HepG2 (cell line): ENCODE measurements around the gene IFT57.

Source experiments
- FOSL2 ChIP-seq: sonication (generic); formaldehyde crosslinking; IDR thresholded peaks from 2 replicates; pipeline ENCODE4 v1.4.0; 2020; ENCODE audit warnings: missing genetic modification reagents
- GABPB1 ChIP-seq: IDR thresholded peaks from 2 replicates; pipeline ENCODE4 v1.6.1; 2016; ENCODE audit warnings: mild to moderate bottlenecking, missing genetic modification reagents, moderate library complexity, missing compliant biosample characterization
- KDM5A ChIP-seq: fragments of 200-600 bp; sonication (generic); IDR thresholded peaks from 2 replicates; pipeline ENCODE4 v1.7.0; 2018; ENCODE audit warnings: antibody characterized with exemption, mild to moderate bottlenecking, low read length, borderline replicate concordance
- MYC ChIP-seq: sonication (generic); formaldehyde crosslinking; IDR thresholded peaks from 2 replicates; pipeline ENCODE4 v1.9.0; 2021; ENCODE audit warnings: missing genetic modification reagents, borderline replicate concordance
- NBN ChIP-seq: fragments of 450-650 bp; conservative IDR thresholded peaks from 2 replicates; pipeline ENCODE4 v1.6.1; 2017
- POLR2A ChIP-seq, 2 experiments: IDR thresholded peaks; 2 replicates each; pipeline ENCODE4 v1.6.1; 2011; ENCODE audit warnings: low read depth in 2 of 2, low read length in 2 of 2, mild to moderate bottlenecking in 1 of 2, moderate library complexity in 1 of 2; ENCODE audit not compliant: insufficient read depth in 1 of 2
- SCMH1 ChIP-seq: sonication (generic); formaldehyde crosslinking; IDR thresholded peaks from 2 replicates; pipeline ENCODE4 v1.9.0; 2021; ENCODE audit warnings: missing genetic modification reagents, mild to moderate bottlenecking, borderline replicate concordance
- ZNF850 ChIP-seq: sonication (generic); formaldehyde crosslinking; conservative IDR thresholded peaks from 2 replicates; pipeline ENCODE4 v1.9.0; 2021; ENCODE audit warnings: mild to moderate bottlenecking, missing genetic modification reagents
- ZSCAN9 ChIP-seq: IDR thresholded peaks from 2 replicates; pipeline ENCODE4 v1.6.1; 2016; ENCODE audit warnings: borderline replicate concordance
- TF ChIP-seq, protein P1 (sequence below): sonication (generic); formaldehyde crosslinking; IDR thresholded peaks from 2 replicates; pipeline ENCODE4 v1.5.0; 2020; ENCODE audit warnings: mild to moderate bottlenecking, missing genetic modification reagents, moderate library complexity

GRCh38 chr3:108134555-108134880, 87.7 kb downstream of the IFT57 start:
- no peak for TF ChIP-seq ZSCAN9 (CRISPR knock-in tag)
- TF ChIP-seq, protein P1, sequence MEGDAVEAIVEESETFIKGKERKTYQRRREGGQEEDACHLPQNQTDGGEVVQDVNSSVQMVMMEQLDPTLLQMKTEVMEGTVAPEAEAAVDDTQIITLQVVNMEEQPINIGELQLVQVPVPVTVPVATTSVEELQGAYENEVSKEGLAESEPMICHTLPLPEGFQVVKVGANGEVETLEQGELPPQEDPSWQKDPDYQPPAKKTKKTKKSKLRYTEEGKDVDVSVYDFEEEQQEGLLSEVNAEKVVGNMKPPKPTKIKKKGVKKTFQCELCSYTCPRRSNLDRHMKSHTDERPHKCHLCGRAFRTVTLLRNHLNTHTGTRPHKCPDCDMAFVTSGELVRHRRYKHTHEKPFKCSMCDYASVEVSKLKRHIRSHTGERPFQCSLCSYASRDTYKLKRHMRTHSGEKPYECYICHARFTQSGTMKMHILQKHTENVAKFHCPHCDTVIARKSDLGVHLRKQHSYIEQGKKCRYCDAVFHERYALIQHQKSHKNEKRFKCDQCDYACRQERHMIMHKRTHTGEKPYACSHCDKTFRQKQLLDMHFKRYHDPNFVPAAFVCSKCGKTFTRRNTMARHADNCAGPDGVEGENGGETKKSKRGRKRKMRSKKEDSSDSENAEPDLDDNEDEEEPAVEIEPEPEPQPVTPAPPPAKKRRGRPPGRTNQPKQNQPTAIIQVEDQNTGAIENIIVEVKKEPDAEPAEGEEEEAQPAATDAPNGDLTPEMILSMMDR (CRISPR knock-in tag) = no peak
- no peak for TF ChIP-seq POLR2A (IDR thresholded peaks at IDR 0.05; ENCODE audit: insufficient read depth in 1 of 2, low read depth in 2 of 2, low read length in 2 of 2)
- TF ChIP-seq KDM5A = no peak
- TF ChIP-seq ZNF850 (CRISPR knock-in tag) = no peak
- TF ChIP-seq GABPB1 (CRISPR knock-in tag) = no peak
- TF ChIP-seq NBN = no peak
- TF ChIP-seq SCMH1 (CRISPR knock-in tag) = no peak
- no peak for TF ChIP-seq FOSL2
- TF ChIP-seq MYC (CRISPR knock-in tag) = no peak
